Measurements from ENCODE around the gene TLE2.
A peak's percentile ranks its signal among the peaks of the same experiment; 100 is the strongest.

The TLE2 gene

GRCh38 chr19:3033595-3034405 lies 4.7 kb upstream of the TLE2 start:
- no peak overlapping the region for H3K4me3 ChIP-seq (ENCODE audit: control insufficient read depth in 1 of 7, extremely low read depth in 1 of 7, insufficient read depth in 4 of 7, low read depth in 2 of 7, low read length in 6 of 7)
- H3K36me3 ChIP-seq (ENCODE audit: control insufficient read depth in 4 of 4, insufficient read depth in 4 of 4, low read length in 3 of 4): no peaks in the 10 kb centered on the region
- H3K9me3 ChIP-seq (ENCODE audit: control extremely low read depth in 1 of 5, control insufficient read depth in 4 of 5, insufficient read depth in 2 of 5, low read depth in 1 of 5, low read length in 4 of 5): no peaks in the 10 kb centered on the region
- H3K4me1 ChIP-seq (ENCODE audit: control extremely low read depth in 1 of 4, control insufficient read depth in 4 of 4, insufficient read depth in 4 of 4, low read length in 3 of 4): peaks cover 0 to 27% (median 24%) of the 10 kb centered on the region in 4 experiments
- CTCF ChIA-PET: no interaction called here
- peaks cover 0 to 21% (median 16%) of the 10 kb centered on the region in 5 experiments for H3K27me3 ChIP-seq (replicated peaks in 2 of 5; ENCODE audit: control insufficient read depth in 4 of 5, insufficient read depth in 5 of 5, low read length in 4 of 5)
- peak overlapping the region in 1 of 2 experiments; percentile 71 for H3K27ac ChIP-seq (ENCODE audit: insufficient read depth in 1 of 2, low read depth in 1 of 2, low read length in 2 of 2, poor library complexity in 1 of 2, severe bottlenecking in 2 of 2)
- 91% methylated on average over 8 of the region's 11 CpGs for WGBS (ENCODE audit: insufficient coverage)
- DNase-seq: no peak
- POLR2A ChIA-PET: no interaction called here

- peaks cover 0 to 5% (median 0%) of the 10 kb centered on the region in 5 experiments for H3K9me3 ChIP-seq (ENCODE audit: control extremely low read depth in 1 of 5, control insufficient read depth in 4 of 5, insufficient read depth in 2 of 5, low read depth in 1 of 5, low read length in 4 of 5)
- POLR2A ChIA-PET: no interaction called here
- H3K4me3 ChIP-seq (ENCODE audit: control insufficient read depth in 1 of 7, extremely low read depth in 1 of 7, insufficient read depth in 4 of 7, low read depth in 2 of 7, low read length in 6 of 7): no peak overlapping the region
- peaks cover 0 to 34% (median 29%) of the 10 kb centered on the region in 4 experiments for H3K4me1 ChIP-seq (ENCODE audit: control extremely low read depth in 1 of 4, control insufficient read depth in 4 of 4, insufficient read depth in 4 of 4, low read length in 3 of 4)
- peaks cover 0 to 41% (median 33%) of the 10 kb centered on the region in 5 experiments for H3K27me3 ChIP-seq (replicated peaks in 2 of 5; ENCODE audit: control insufficient read depth in 4 of 5, insufficient read depth in 5 of 5, low read length in 4 of 5)
- DNase-seq: no peak
- H3K36me3 ChIP-seq (ENCODE audit: control insufficient read depth in 4 of 4, insufficient read depth in 4 of 4, low read length in 3 of 4): no peaks in the 10 kb centered on the region
- H3K27ac ChIP-seq (ENCODE audit: insufficient read depth in 1 of 2, low read depth in 1 of 2, low read length in 2 of 2, poor library complexity in 1 of 2, severe bottlenecking in 2 of 2): no peak overlapping the region
- CTCF ChIA-PET: interaction anchor here (0.6 to 1.4 kb wide), 4 partner anchors 9 to 1439 kb away, joined by 3 read pairs; no protein-coding TSS in a partner anchor
- WGBS (ENCODE audit: insufficient coverage): 91% methylated on average over 4 of the region's 5 CpGs
Measured at GRCh38 chr19:3031607-3031867, 2.5 kb upstream of the TLE2 start.

- Histone ChIP-seq H3K36me3 (ENCODE audit: control insufficient read depth in 4 of 4, insufficient read depth in 4 of 4, low read length in 3 of 4) (no peaks in the 10 kb centered on the region), H3K27me3 (replicated peaks in 2 of 5; ENCODE audit: control insufficient read depth in 4 of 5, insufficient read depth in 5 of 5, low read length in 4 of 5) (peaks cover 0 to 70% (median 37%) of the 10 kb centered on the region in 5 experiments), H3K4me3 (ENCODE audit: control insufficient read depth in 1 of 7, extremely low read depth in 1 of 7, insufficient read depth in 4 of 7, low read depth in 2 of 7, low read length in 6 of 7) (peak overlapping the region in 6 of 7 experiments; percentile 13 to 68 (median 42)), H3K9me3 (ENCODE audit: control extremely low read depth in 1 of 5, control insufficient read depth in 4 of 5, insufficient read depth in 2 of 5, low read depth in 1 of 5, low read length in 4 of 5) (peaks cover 0 to 5% (median 0%) of the 10 kb centered on the region in 5 experiments), H3K27ac (ENCODE audit: insufficient read depth in 1 of 2, low read depth in 1 of 2, low read length in 2 of 2, poor library complexity in 1 of 2, severe bottlenecking in 2 of 2) (no peak overlapping the region), H3K4me1 (ENCODE audit: control extremely low read depth in 1 of 4, control insufficient read depth in 4 of 4, insufficient read depth in 4 of 4, low read length in 3 of 4) (peaks cover 0 to 24% (median 14%) of the 10 kb centered on the region in 4 experiments)
- peak in 2 of 3 donors; percentile 52 to 62 for DNase-seq
- under 1% methylated on average over 31 of the region's 40 CpGs for WGBS (ENCODE audit: insufficient coverage)
- ChIA-PET POLR2A (interaction anchor here (0.6 to 0.9 kb wide), 2 partner anchors 23 to 42 kb away, joined by 3 read pairs; no protein-coding TSS in a partner anchor), CTCF (interaction anchor here (1.0 kb wide), 1 partner anchor 14 kb away, joined by 3 read pairs; no protein-coding TSS in a partner anchor)
Measured at GRCh38 chr19:3028305-3029064, 595 bp downstream of the TLE2 start.

DNA sequence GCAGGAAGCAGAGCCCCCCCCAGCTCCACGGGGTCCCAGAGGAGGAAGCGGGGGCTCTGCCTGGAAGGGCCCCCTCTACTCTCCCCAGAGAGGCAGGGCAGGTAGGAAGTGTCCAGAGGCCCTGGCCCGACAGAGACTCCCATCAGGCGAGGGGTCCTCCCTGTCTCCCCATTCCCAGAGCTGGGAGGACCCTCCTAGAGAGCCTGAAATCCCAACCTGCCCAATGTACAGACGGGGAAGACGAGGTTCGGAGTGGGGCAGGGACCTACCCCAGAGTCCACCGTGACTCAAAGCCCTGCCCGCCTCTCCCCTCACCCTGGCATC lies 1.1 kb downstream of the TLE2 start:
- DNase-seq: no peak
- ChIA-PET POLR2A (interaction anchor here (0.6 to 0.9 kb wide), 2 partner anchors 23 to 41 kb away, joined by 3 read pairs; no protein-coding TSS in a partner anchor), CTCF (interaction anchor here (1.0 kb wide), 1 partner anchor 14 kb away, joined by 3 read pairs; no protein-coding TSS in a partner anchor)
- H3K36me3 ChIP-seq (ENCODE audit: control insufficient read depth in 4 of 4, insufficient read depth in 4 of 4, low read length in 3 of 4): no peaks in the 10 kb centered on the region
- WGBS (ENCODE audit: insufficient coverage): 37% methylated on average over 7 of the region's 9 CpGs
- H3K27ac ChIP-seq (ENCODE audit: insufficient read depth in 1 of 2, low read depth in 1 of 2, low read length in 2 of 2, poor library complexity in 1 of 2, severe bottlenecking in 2 of 2): no peak overlapping the region
- peaks cover 0 to 5% (median 0%) of the 10 kb centered on the region in 5 experiments for H3K9me3 ChIP-seq (ENCODE audit: control extremely low read depth in 1 of 5, control insufficient read depth in 4 of 5, insufficient read depth in 2 of 5, low read depth in 1 of 5, low read length in 4 of 5)
- no peak overlapping the region for H3K4me3 ChIP-seq (ENCODE audit: control insufficient read depth in 1 of 7, extremely low read depth in 1 of 7, insufficient read depth in 4 of 7, low read depth in 2 of 7, low read length in 6 of 7)
- H3K4me1 ChIP-seq (ENCODE audit: control extremely low read depth in 1 of 4, control insufficient read depth in 4 of 4, insufficient read depth in 4 of 4, low read length in 3 of 4): peaks cover 0 to 24% (median 14%) of the 10 kb centered on the region in 4 experiments
- H3K27me3 ChIP-seq (replicated peaks in 2 of 5; ENCODE audit: control insufficient read depth in 4 of 5, insufficient read depth in 5 of 5, low read length in 4 of 5): peaks cover 0 to 75% (median 41%) of the 10 kb centered on the region in 5 experiments

DNA sequence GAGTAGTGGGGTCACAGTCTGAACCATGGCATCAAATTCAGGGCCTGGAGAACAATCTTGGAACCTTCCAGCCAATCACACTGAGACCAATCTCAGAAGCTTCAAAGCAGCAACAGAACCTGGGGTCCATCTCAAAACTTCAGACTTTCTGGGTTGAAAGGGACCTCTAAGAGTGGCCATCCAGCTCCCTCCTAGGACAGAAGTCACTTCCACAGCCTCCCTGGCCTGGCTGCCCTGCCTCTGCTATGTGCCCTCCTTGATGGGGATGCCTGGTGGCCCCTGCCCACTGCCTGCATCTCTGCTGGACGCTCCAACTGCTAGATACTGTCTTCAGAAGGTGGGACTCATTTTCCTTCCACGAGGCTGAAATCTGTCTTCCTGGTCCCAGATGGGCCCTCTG lies 1.8 kb downstream of the TLE2 start:
- no peak for DNase-seq
- H3K27me3 ChIP-seq (replicated peaks in 2 of 5; ENCODE audit: control insufficient read depth in 4 of 5, insufficient read depth in 5 of 5, low read length in 4 of 5): peaks cover 0 to 75% (median 39%) of the 10 kb centered on the region in 5 experiments
- H3K9me3 ChIP-seq (ENCODE audit: control extremely low read depth in 1 of 5, control insufficient read depth in 4 of 5, insufficient read depth in 2 of 5, low read depth in 1 of 5, low read length in 4 of 5): peaks cover 0 to 5% (median 0%) of the 10 kb centered on the region in 5 experiments
- WGBS (ENCODE audit: insufficient coverage): 77% methylated on average over 2 of the region's 2 CpGs
- no peaks in the 10 kb centered on the region for H3K36me3 ChIP-seq (ENCODE audit: control insufficient read depth in 4 of 4, insufficient read depth in 4 of 4, low read length in 3 of 4)
- H3K27ac ChIP-seq (ENCODE audit: insufficient read depth in 1 of 2, low read depth in 1 of 2, low read length in 2 of 2, poor library complexity in 1 of 2, severe bottlenecking in 2 of 2): no peak overlapping the region
- H3K4me3 ChIP-seq (ENCODE audit: control insufficient read depth in 1 of 7, extremely low read depth in 1 of 7, insufficient read depth in 4 of 7, low read depth in 2 of 7, low read length in 6 of 7): no peak overlapping the region
- H3K4me1 ChIP-seq (ENCODE audit: control extremely low read depth in 1 of 4, control insufficient read depth in 4 of 4, insufficient read depth in 4 of 4, low read length in 3 of 4): peaks cover 0 to 24% (median 14%) of the 10 kb centered on the region in 4 experiments
- CTCF ChIA-PET: no interaction called here
- POLR2A ChIA-PET: no interaction called here

- H3K36me3 ChIP-seq (ENCODE audit: control insufficient read depth in 4 of 4, insufficient read depth in 4 of 4, low read length in 3 of 4): no peaks in the 10 kb centered on the region
- H3K9me3 ChIP-seq (ENCODE audit: control extremely low read depth in 1 of 5, control insufficient read depth in 4 of 5, insufficient read depth in 2 of 5, low read depth in 1 of 5, low read length in 4 of 5): peaks cover 0 to 5% (median 0%) of the 10 kb centered on the region in 5 experiments
- 100% methylated on average over 1 of the region's 1 CpG for WGBS (ENCODE audit: insufficient coverage)
- H3K4me3 ChIP-seq (ENCODE audit: control insufficient read depth in 1 of 7, extremely low read depth in 1 of 7, insufficient read depth in 4 of 7, low read depth in 2 of 7, low read length in 6 of 7): no peak overlapping the region
- peaks cover 0 to 24% (median 14%) of the 10 kb centered on the region in 4 experiments for H3K4me1 ChIP-seq (ENCODE audit: control extremely low read depth in 1 of 4, control insufficient read depth in 4 of 4, insufficient read depth in 4 of 4, low read length in 3 of 4)
- POLR2A ChIA-PET: no interaction called here
- peaks cover 0 to 75% (median 39%) of the 10 kb centered on the region in 5 experiments for H3K27me3 ChIP-seq (replicated peaks in 2 of 5; ENCODE audit: control insufficient read depth in 4 of 5, insufficient read depth in 5 of 5, low read length in 4 of 5)
- CTCF ChIA-PET: no interaction called here
- no peak for DNase-seq
- no peak overlapping the region for H3K27ac ChIP-seq (ENCODE audit: insufficient read depth in 1 of 2, low read depth in 1 of 2, low read length in 2 of 2, poor library complexity in 1 of 2, severe bottlenecking in 2 of 2)
Measured at GRCh38 chr19:3026768-3027167, 2.3 kb downstream of the TLE2 start.

Measured in common myeloid progenitor, CD34-positive (primary cell).